Nephron progenitor cell (in vitro differentiated cells): Measurements from ENCODE around the gene EEF1E1.

Experiments
- DNase-seq: peaks from one replicate; pipeline ENCODE4 v3.0.0; 2021
- H3K27ac Mint-ChIP-seq: 2 replicates; pipeline ENCODE4 v1.8.0; 2021; ENCODE audit warnings: mild to moderate bottlenecking, moderate library complexity, mixed read lengths
- H3K27me3 Mint-ChIP-seq: 2 replicates; pipeline ENCODE4 v1.8.0; 2021; ENCODE audit warnings: mild to moderate bottlenecking, low read depth, mixed read lengths; ENCODE audit not compliant: poor library complexity
- H3K36me3 Mint-ChIP-seq: 2 replicates; pipeline ENCODE4 v1.8.0; 2021; ENCODE audit warnings: low read depth, mixed read lengths
- H3K4me1 Mint-ChIP-seq: 2 replicates; pipeline ENCODE4 v1.8.0; 2021; ENCODE audit warnings: mixed read lengths
- H3K4me3 Mint-ChIP-seq: 2 replicates; pipeline ENCODE4 v1.8.0; 2021; ENCODE audit warnings: mild to moderate bottlenecking, moderate library complexity, mixed read lengths
- H3K9me3 Mint-ChIP-seq: 2 replicates; pipeline ENCODE4 v1.8.0; 2021; ENCODE audit warnings: mild to moderate bottlenecking, moderate library complexity, mixed read lengths
- TF ChIP-seq, protein P1 (sequence below): fragments of 200-600 bp; sonication (generic); IDR thresholded peaks from 2 replicates; pipeline ENCODE4 v1.5.0; 2021; ENCODE audit warnings: antibody characterized with exemption

EEF1E1 gene

DNA sequence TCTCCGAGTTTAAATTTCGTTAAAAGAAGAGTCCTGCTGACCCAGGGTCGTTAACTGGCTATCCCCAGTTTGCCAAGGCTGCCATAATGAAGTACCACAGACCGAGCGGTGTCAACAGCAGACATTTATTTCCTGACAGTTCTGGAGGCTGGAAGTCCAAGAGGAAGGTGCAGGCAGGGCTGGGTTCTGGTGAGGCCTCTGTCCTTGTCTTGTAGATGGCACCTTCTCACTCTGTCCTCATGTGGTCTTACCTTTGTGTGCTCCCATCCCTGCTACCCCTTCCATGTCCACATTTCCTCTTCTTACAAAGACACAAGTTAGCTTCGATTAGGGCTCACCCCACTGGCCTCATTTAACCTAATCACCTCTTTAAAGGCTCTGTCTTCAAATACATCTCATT lies 29.8 kb upstream of the EEF1E1 start:
- Mint-ChIP-seq H3K27me3 (peaks cover 17% of the 10 kb centered on the region), H3K9me3 (no peaks in the 10 kb centered on the region), H3K4me1 (peaks cover 9% of the 10 kb centered on the region), H3K4me3 (no peak overlapping the region), H3K36me3 (no peaks in the 10 kb centered on the region), H3K27ac (no peak overlapping the region)
- no peak for DNase-seq
- TF ChIP-seq, protein P1, sequence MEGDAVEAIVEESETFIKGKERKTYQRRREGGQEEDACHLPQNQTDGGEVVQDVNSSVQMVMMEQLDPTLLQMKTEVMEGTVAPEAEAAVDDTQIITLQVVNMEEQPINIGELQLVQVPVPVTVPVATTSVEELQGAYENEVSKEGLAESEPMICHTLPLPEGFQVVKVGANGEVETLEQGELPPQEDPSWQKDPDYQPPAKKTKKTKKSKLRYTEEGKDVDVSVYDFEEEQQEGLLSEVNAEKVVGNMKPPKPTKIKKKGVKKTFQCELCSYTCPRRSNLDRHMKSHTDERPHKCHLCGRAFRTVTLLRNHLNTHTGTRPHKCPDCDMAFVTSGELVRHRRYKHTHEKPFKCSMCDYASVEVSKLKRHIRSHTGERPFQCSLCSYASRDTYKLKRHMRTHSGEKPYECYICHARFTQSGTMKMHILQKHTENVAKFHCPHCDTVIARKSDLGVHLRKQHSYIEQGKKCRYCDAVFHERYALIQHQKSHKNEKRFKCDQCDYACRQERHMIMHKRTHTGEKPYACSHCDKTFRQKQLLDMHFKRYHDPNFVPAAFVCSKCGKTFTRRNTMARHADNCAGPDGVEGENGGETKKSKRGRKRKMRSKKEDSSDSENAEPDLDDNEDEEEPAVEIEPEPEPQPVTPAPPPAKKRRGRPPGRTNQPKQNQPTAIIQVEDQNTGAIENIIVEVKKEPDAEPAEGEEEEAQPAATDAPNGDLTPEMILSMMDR: no peak

DNA sequence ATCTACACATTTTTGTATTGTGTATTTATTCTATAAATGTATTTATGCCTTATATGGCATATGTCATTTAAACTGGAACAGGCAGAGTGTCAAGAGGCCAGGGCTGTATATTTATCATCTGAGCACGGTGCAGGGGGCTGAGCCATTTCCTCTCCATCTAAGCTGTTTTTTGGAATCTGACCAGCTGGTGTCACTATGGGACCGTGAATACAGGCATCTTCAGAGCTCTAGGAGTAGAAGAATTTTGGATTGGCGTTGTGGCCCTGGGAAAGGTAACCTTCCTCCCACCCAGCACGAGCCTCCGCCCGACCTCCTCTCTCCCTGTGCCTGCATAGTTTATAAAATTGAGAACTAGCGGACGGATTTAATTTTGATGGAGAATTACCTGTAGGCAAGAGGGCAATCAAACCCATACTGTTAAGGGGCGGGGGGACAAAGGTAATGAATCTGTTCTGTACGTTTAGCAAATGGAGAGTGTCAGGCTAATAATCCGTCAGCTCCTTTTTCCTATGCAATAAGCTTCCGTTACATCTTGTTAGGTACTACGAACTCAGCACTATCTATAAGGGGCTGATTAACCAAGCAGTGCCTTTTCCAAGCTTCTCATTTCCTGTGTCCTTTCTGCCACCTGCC lies 29.0 kb upstream of the EEF1E1 start:
- Mint-ChIP-seq H3K27me3 (peaks cover 19% of the 10 kb centered on the region), H3K36me3 (no peaks in the 10 kb centered on the region), H3K4me3 (no peak overlapping the region), H3K4me1 (peaks cover 8% of the 10 kb centered on the region), H3K27ac (no peak overlapping the region), H3K9me3 (no peaks in the 10 kb centered on the region)
- DNase-seq: peak; percentile 71
- TF ChIP-seq, protein P1: peak; percentile 66

DNA sequence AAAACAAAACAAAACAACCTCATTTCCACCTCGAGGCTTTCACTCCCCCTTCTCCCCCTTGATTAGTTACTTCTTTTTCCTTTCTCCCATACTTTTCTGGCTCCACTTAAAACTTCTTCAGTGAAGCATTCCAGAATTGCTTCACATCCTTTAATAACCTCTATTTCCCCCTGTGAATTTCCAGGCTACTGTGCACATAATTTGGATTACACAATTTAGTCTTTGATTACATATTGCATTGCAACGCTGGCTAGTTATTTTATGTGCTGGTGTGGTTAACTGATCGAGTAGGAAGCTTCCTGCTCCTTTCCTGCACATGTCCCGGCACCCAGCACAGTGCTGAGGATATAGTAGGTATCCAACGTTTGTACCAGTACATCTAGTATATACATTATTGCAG lies 28.1 kb upstream of the EEF1E1 start:
- Mint-ChIP-seq H3K36me3 (no peaks in the 10 kb centered on the region), H3K27ac (no peak overlapping the region), H3K9me3 (no peaks in the 10 kb centered on the region), H3K27me3 (peaks cover 17% of the 10 kb centered on the region), H3K4me3 (no peak overlapping the region), H3K4me1 (peaks cover 8% of the 10 kb centered on the region)
- DNase-seq: no peak
- TF ChIP-seq, protein P1: no peak

DNA sequence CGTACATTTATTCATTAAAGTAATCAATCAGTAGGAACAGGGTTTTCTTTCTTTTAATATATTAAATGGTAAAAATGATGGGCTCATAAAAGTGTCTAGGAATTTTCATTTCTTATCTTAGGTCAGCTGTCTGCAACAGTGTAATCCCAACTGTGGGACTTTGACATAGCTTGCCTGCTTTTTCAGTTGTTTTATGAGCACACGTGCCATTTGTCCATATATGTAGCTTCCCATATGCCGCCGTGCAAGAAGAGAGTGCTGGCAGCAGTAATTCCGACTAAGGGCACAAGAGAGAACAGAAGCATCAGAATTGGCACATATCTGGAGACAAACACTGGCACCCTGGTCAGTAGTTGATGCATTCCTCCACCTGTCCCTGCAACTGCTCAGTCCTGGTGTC lies 20.9 kb upstream of the EEF1E1 start:
- no peak overlapping the region for H3K27ac Mint-ChIP-seq
- H3K4me1 Mint-ChIP-seq: no peaks in the 10 kb centered on the region
- no peak overlapping the region for H3K4me3 Mint-ChIP-seq
- DNase-seq: no peak
- peaks cover 15% of the 10 kb centered on the region for H3K27me3 Mint-ChIP-seq
- no peaks in the 10 kb centered on the region for H3K36me3 Mint-ChIP-seq
- H3K9me3 Mint-ChIP-seq: peaks cover 19% of the 10 kb centered on the region
- TF ChIP-seq, protein P1: no peak

DNA sequence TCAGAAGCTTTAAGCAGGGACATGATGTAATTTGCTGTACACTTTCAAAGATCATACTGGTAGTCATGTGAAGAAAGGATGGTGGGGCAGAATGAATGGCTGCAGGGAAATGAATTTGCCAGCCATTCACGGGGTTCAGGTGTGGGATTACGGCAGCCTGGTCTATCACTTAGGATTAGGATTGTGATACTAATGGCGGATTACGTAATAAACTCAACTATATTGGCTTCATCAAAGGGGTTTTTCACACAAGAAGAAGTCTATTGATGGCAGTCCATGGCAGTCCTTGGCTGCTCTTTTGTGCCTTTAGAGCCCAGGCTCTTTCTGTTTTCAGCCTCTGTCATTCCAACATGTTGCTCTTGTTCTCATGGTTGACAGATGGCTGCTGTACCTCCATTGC lies 12.6 kb upstream of the EEF1E1 start:
- Mint-ChIP-seq H3K27ac (no peak overlapping the region), H3K4me1 (peaks cover 8% of the 10 kb centered on the region), H3K36me3 (no peaks in the 10 kb centered on the region), H3K4me3 (no peak overlapping the region), H3K9me3 (peaks cover 13% of the 10 kb centered on the region), H3K27me3 (peaks cover 11% of the 10 kb centered on the region)
- TF ChIP-seq, protein P1: no peak
- DNase-seq: no peak

DNA sequence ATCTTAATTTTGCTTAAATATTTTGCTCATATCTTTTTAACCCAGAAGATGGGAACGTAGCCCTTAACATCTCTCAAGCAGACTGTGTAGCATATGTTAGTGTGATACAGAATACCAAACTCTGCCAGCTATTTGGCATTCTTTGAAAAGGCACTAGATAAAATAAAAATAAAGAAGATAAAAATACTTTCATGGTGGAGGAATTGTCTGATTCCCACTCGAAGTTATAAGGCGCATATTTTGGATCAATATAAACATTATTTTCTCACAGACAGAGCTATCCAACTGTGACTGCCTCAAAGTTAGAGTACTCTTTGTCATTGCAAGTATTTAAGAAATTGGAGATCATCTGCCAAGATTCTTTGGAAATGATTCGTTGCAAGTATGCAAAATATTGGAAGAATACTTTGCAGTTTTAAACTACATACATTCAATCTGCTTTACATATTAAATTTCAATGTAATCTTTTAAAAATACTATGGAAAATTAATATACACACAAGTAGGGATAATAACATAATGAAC lies 10.8 kb upstream of the EEF1E1 start:
- no peak overlapping the region for H3K4me3 Mint-ChIP-seq
- peaks cover 8% of the 10 kb centered on the region for H3K4me1 Mint-ChIP-seq
- H3K27ac Mint-ChIP-seq: no peak overlapping the region
- no peaks in the 10 kb centered on the region for H3K36me3 Mint-ChIP-seq
- H3K27me3 Mint-ChIP-seq: peaks cover 15% of the 10 kb centered on the region
- TF ChIP-seq, protein P1: no peak
- peaks cover 7% of the 10 kb centered on the region for H3K9me3 Mint-ChIP-seq
- no peak for DNase-seq
